ENCODE results near the gene EYS.

Gene EYS

DNA sequence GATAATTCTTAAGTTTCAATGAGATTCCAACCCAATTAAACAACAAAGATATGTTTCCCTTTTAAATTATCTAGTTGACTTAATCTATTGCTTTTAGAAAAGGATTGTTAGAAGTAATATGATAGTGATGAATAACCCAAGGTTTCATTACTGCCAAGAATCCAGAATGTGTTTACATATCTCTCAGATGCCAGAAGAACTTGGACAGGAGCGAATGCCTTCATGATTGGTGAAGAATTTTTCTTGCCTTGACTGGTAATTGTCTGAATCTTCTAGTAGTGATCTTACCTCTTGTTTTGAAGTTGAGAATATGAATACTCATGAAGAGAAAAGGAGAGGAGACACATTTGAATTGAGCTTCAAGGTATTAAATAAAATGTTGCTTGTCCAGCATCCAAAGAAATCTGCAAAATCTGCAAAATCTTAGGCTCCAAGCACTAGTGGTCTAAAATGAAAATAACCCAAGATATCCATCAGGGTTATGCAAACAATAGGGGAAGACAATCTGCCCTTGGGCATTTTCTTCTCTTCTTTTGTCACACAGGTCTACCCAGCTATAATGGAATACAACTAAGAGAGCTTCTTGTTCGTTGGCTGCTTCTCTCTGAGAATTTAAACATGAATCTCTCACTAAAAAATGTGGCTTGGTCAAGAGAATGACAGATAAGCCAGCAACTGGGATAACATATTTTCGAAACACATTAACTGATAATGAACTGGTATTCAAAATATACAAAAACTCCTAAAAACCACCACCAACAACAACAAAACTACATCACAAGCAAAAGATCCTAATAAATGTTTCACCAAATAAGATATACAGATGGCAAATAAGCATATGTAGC is 928.9 kb downstream of the EYS start:
- Histone ChIP-seq H3K79me2 (ENCODE audit: control insufficient read depth, insufficient read depth, low read length, unreplicated experiment) (no peaks in the 10 kb centered on the region), H2AFZ (ENCODE audit: low read length, unreplicated experiment) (no peak overlapping the region), H3K4me1 (ENCODE audit: control insufficient read depth, insufficient read depth, low read length, unreplicated experiment) (no peaks in the 10 kb centered on the region), H3K36me3 (ENCODE audit: insufficient read depth, low read length) (no peaks in the 10 kb centered on the region), H3K27ac (ENCODE audit: low read depth, low read length) (no peak overlapping the region), H3K27me3 (ENCODE audit: insufficient read depth, low read length) (0 out of 2 replicates have a peak, but pooled peaks cover 4% of the 10 kb centered on the region), H3K4me3 (ENCODE audit: low read depth, low read length) (no peak overlapping the region)

DNA sequence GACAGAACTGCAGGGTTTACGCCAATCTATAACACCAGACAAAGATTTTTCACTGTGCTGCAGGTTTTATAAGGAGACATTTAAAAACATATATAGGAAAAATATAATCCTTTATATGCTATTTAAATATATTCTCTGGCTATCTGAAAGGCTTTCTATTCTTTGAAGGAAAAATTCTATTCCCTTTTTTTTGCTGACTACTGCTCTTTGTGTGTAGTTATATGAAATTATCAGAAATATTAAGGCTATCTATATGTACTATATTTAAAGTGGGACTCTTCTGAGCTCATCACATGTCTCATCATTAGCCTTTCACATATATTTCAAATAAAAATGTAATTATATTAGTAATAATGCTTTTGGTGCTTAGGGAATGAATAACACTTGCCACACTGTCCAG is 930.7 kb downstream of the EYS start:
- Histone ChIP-seq H3K79me2 (ENCODE audit: control insufficient read depth, insufficient read depth, low read length, unreplicated experiment) (no peaks in the 10 kb centered on the region), H3K4me1 (ENCODE audit: control insufficient read depth, insufficient read depth, low read length, unreplicated experiment) (no peaks in the 10 kb centered on the region), H3K27ac (ENCODE audit: low read depth, low read length) (no peak overlapping the region), H3K4me3 (ENCODE audit: low read depth, low read length) (no peak overlapping the region), H3K36me3 (ENCODE audit: insufficient read depth, low read length) (no peaks in the 10 kb centered on the region), H3K27me3 (ENCODE audit: insufficient read depth, low read length) (0 out of 2 replicates have a peak, but pooled peaks cover 4% of the 10 kb centered on the region), H2AFZ (ENCODE audit: low read length, unreplicated experiment) (no peak overlapping the region)

DNA sequence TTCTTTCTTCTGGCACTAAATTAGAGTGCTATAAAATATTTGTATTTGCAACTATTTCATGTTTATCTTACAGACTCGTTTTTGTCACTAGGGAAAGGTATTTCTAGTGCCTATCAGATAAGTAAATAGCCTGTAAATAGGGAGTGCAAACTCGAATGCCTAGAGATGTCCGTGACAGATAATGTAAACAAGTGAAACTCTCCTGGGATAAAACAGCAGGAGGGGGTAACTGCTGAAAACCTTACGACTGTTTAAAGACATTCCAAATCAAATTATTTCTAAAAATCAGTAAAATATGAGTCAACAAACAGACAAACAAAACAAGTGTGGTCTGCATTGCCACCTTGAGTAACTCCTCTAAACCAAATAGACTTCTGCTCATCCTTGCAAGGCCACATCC is 932.1 kb downstream of the EYS start:
- Histone ChIP-seq H3K36me3 (ENCODE audit: insufficient read depth, low read length) (no peaks in the 10 kb centered on the region), H3K4me3 (ENCODE audit: low read depth, low read length) (no peak overlapping the region), H2AFZ (ENCODE audit: low read length, unreplicated experiment) (no peak overlapping the region), H3K27me3 (ENCODE audit: insufficient read depth, low read length) (0 out of 2 replicates have a peak, but pooled peaks cover 4% of the 10 kb centered on the region), H3K4me1 (ENCODE audit: control insufficient read depth, insufficient read depth, low read length, unreplicated experiment) (no peaks in the 10 kb centered on the region), H3K27ac (ENCODE audit: low read depth, low read length) (no peak overlapping the region), H3K79me2 (ENCODE audit: control insufficient read depth, insufficient read depth, low read length, unreplicated experiment) (no peaks in the 10 kb centered on the region)

DNA sequence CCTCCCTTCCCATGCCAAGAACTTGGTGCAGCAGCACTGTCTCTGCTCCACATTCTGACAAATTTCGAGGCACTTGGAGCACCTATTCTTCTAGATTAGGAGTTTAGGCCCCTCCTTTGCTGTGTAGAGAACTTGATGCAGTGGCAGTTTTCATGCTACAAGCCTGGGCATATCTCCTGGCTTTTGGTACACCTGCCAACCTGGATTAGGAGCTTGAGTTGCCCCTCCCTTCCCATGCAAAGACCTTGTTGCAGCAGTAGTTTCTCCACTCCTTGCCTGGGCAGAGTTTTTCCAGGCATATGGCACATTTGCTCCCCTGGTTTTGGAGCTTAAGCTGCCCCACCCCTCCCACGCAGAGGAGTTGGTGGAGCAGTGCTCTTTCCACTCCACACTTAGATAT is 956.1 kb downstream of the EYS start:
- Histone ChIP-seq H2AFZ (ENCODE audit: low read length, unreplicated experiment) (no peak overlapping the region), H3K36me3 (ENCODE audit: insufficient read depth, low read length) (no peaks in the 10 kb centered on the region), H3K27me3 (ENCODE audit: insufficient read depth, low read length) (no peaks in the 10 kb centered on the region), H3K4me1 (ENCODE audit: control insufficient read depth, insufficient read depth, low read length, unreplicated experiment) (no peaks in the 10 kb centered on the region), H3K27ac (ENCODE audit: low read depth, low read length) (no peak overlapping the region), H3K79me2 (ENCODE audit: control insufficient read depth, insufficient read depth, low read length, unreplicated experiment) (no peaks in the 10 kb centered on the region), H3K4me3 (ENCODE audit: low read depth, low read length) (no peak overlapping the region)

DNA sequence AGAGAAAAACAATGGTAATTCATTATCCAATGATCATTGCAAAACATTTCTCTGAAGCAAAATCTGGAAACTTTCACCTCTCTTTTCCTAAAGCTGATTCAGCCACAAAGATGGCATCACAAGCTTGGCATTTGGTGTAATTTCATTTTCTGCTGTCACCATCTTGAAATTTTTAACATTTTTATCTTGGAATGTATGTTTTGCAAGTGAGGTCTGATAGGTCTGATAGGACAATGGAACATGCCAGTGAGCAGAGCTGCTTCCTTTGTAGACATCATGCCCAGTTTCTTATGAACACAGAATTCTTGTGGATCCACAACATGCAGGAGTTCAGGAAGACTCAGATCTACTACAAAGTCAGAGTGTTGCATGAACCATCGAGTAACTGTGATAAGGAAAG is 969.6 kb downstream of the EYS start:
- Histone ChIP-seq H3K79me2 (ENCODE audit: control insufficient read depth, insufficient read depth, low read length, unreplicated experiment) (no peaks in the 10 kb centered on the region), H3K4me1 (ENCODE audit: control insufficient read depth, insufficient read depth, low read length, unreplicated experiment) (no peaks in the 10 kb centered on the region), H3K27me3 (ENCODE audit: insufficient read depth, low read length) (no peaks in the 10 kb centered on the region), H3K36me3 (ENCODE audit: insufficient read depth, low read length) (no peaks in the 10 kb centered on the region), H2AFZ (ENCODE audit: low read length, unreplicated experiment) (no peak overlapping the region), H3K27ac (ENCODE audit: low read depth, low read length) (no peak overlapping the region), H3K4me3 (ENCODE audit: low read depth, low read length) (no peak overlapping the region)

DNA sequence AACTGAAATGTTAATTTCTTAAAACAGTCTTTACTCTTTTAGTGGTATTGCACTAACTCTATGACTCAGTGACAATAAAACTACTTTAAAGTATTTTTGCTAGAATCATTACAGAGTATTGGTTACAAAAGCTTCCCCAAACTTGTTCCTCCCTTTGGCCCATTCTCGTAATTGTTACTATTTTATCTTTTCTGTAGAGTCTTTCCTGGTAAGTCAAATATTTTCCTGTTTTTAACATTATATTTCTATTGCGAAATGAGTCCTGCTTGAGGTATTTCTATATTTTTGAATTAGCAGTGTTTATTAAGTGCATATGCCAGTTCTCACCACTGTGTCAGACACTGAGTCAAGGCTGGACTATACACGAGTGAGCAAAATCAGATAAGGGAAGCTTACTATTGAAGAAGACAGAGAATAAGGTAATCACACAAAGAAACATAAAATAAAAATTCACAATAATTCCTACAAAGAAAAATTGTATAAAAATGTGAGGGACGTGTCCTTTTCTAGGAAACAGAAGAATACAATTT is 970.5 kb downstream of the EYS start:
- no peak overlapping the region for H2AFZ ChIP-seq (ENCODE audit: low read length, unreplicated experiment)
- no peaks in the 10 kb centered on the region for H3K79me2 ChIP-seq (ENCODE audit: control insufficient read depth, insufficient read depth, low read length, unreplicated experiment)
- no peaks in the 10 kb centered on the region for H3K36me3 ChIP-seq (ENCODE audit: insufficient read depth, low read length)
- no peak overlapping the region for H3K27ac ChIP-seq (ENCODE audit: low read depth, low read length)
- H3K4me3 ChIP-seq (ENCODE audit: low read depth, low read length) = no peak overlapping the region
- no peaks in the 10 kb centered on the region for H3K4me1 ChIP-seq (ENCODE audit: control insufficient read depth, insufficient read depth, low read length, unreplicated experiment)
- H3K27me3 ChIP-seq (ENCODE audit: insufficient read depth, low read length) = no peaks in the 10 kb centered on the region

DNA sequence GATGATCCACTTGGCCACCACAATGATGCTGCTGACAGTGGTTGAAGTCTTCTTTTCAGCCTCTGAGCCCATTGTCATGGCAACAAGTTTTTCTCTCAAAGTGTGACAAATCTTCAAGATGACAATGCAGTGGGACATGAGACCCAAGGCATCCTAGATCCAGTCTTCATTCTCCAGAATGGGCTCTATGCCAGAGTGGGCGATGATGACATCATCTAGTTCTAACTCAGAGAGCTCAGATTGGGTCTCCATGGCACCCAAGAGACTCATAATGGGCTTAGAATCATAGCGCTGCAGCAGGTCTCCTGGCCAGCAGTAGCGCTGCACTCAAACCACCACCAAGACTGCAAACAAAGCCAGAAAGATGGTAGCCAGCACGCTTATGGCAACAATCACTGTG is 973.6 kb downstream of the EYS start:
- no peak overlapping the region for H3K27ac ChIP-seq (ENCODE audit: low read depth, low read length)

DNA sequence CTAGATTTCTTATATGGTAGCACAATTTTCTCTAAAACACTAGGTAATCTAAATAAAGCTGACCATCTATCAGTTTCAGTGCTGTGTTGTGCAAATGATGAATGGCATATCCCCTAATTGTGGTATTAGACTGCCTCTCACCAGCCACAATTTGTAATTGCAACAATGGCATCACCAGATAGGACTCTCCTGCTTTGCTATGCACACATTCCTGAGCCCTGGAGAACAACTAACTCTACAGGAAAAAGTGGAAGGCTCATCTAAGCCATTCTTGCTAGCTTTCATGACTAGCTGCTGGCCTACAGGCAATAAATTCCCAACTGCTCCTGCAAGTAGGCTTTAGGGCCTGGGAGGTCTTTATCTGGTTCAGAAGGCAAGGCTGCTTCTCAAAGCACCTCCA is 974.1 kb downstream of the EYS start:
- no peak overlapping the region for H2AFZ ChIP-seq (ENCODE audit: low read length, unreplicated experiment)
- H3K36me3 ChIP-seq (ENCODE audit: insufficient read depth, low read length) = no peaks in the 10 kb centered on the region
- H3K27me3 ChIP-seq (ENCODE audit: insufficient read depth, low read length) = no peaks in the 10 kb centered on the region

More for the DNA sequence above, 973.6 kb downstream of the EYS start:
- no peaks in the 10 kb centered on the region for H3K79me2 ChIP-seq (ENCODE audit: control insufficient read depth, insufficient read depth, low read length, unreplicated experiment)
- H2AFZ ChIP-seq (ENCODE audit: low read length, unreplicated experiment) = no peak overlapping the region
- H3K36me3 ChIP-seq (ENCODE audit: insufficient read depth, low read length) = no peaks in the 10 kb centered on the region
- no peak overlapping the region for H3K4me3 ChIP-seq (ENCODE audit: low read depth, low read length)
- H3K4me1 ChIP-seq (ENCODE audit: control insufficient read depth, insufficient read depth, low read length, unreplicated experiment) = no peaks in the 10 kb centered on the region
- H3K27me3 ChIP-seq (ENCODE audit: insufficient read depth, low read length) = no peaks in the 10 kb centered on the region

DNA sequence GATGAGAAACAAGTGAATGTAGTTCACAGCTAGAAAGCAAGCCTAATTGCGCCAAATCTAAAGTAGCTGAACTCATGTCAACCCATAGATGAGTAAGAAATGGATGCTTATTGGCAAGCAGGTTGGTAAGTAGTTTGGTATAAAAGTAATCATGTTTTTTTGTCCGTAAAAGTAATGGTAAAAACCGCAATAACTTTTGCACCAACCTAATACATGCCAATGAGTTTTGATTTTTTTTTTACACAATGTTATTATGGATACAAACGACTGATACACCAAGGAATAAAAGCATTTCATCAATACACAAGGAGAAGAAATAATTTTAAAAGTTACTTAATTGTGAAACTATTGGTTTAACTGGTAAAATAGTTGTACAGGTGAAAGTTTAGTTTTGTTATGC is 977.5 kb downstream of the EYS start:
- H3K79me2 ChIP-seq (ENCODE audit: control insufficient read depth, insufficient read depth, low read length, unreplicated experiment) = no peaks in the 10 kb centered on the region
- no peaks in the 10 kb centered on the region for H3K36me3 ChIP-seq (ENCODE audit: insufficient read depth, low read length)
- no peaks in the 10 kb centered on the region for H3K27me3 ChIP-seq (ENCODE audit: insufficient read depth, low read length)
- no peak overlapping the region for H3K27ac ChIP-seq (ENCODE audit: low read depth, low read length)
- no peaks in the 10 kb centered on the region for H3K4me1 ChIP-seq (ENCODE audit: control insufficient read depth, insufficient read depth, low read length, unreplicated experiment)
- H3K4me3 ChIP-seq (ENCODE audit: low read depth, low read length) = no peak overlapping the region
- no peak overlapping the region for H2AFZ ChIP-seq (ENCODE audit: low read length, unreplicated experiment)

More for the DNA sequence above, 974.1 kb downstream of the EYS start:
- H3K79me2 ChIP-seq (ENCODE audit: control insufficient read depth, insufficient read depth, low read length, unreplicated experiment) = no peaks in the 10 kb centered on the region
- no peak overlapping the region for H3K27ac ChIP-seq (ENCODE audit: low read depth, low read length)
- H3K4me3 ChIP-seq (ENCODE audit: low read depth, low read length) = no peak overlapping the region
- no peaks in the 10 kb centered on the region for H3K4me1 ChIP-seq (ENCODE audit: control insufficient read depth, insufficient read depth, low read length, unreplicated experiment)

DNA sequence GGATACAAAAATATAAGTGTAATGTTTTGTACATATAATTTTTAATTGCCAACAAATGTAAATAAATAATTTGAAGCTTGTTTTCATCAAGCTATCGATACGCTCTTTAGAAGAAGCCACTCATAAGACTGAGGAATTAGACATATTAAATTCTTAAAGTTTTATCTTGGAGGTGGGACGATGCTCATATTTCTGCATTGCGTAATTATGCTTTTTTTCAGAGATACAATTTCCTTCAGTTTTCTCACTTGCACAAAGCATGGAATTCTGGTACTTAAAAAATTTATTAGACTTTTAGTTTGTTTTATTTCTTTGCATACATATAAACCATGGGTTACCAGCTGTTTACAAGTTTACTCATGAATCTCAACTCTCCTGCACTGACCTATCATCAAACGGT is 980.0 kb downstream of the EYS start:
- no peaks in the 10 kb centered on the region for H3K36me3 ChIP-seq (ENCODE audit: insufficient read depth, low read length)
- no peaks in the 10 kb centered on the region for H3K79me2 ChIP-seq (ENCODE audit: control insufficient read depth, insufficient read depth, low read length, unreplicated experiment)
- H3K27me3 ChIP-seq (ENCODE audit: insufficient read depth, low read length) = no peaks in the 10 kb centered on the region; the same call in 1 of the 2 replicates
- no peak overlapping the region for H3K4me3 ChIP-seq (ENCODE audit: low read depth, low read length)
- H3K4me1 ChIP-seq (ENCODE audit: control insufficient read depth, insufficient read depth, low read length, unreplicated experiment) = no peaks in the 10 kb centered on the region
- no peak overlapping the region for H3K27ac ChIP-seq (ENCODE audit: low read depth, low read length)
- H2AFZ ChIP-seq (ENCODE audit: low read length, unreplicated experiment) = no peak overlapping the region

DNA sequence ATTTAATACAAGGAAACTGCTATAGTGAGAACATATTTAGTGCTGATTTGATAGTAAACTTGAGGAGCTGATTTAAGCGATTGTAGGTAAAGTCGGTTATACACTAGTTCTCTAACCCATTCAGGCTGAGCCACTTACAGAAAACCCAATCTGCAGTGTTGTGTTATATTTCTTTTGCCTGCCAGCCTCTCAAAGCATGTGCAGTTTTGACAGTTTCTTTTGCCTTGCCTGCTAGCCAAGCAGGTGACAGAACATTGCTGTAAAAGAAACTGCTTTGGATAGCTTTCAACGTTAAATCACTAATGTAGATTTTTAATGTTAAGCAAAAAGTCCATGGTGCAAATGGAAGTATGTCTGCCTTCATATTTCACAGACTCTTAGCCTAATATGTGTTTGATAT is 982.9 kb downstream of the EYS start:
- Histone ChIP-seq H3K27ac (ENCODE audit: low read depth, low read length) (no peak overlapping the region), H2AFZ (ENCODE audit: low read length, unreplicated experiment) (no peak overlapping the region), H3K4me3 (ENCODE audit: low read depth, low read length) (no peak overlapping the region), H3K79me2 (ENCODE audit: control insufficient read depth, insufficient read depth, low read length, unreplicated experiment) (no peaks in the 10 kb centered on the region), H3K27me3 (ENCODE audit: insufficient read depth, low read length) (no peaks in the 10 kb centered on the region; the same call in 1 of the 2 replicates), H3K4me1 (ENCODE audit: control insufficient read depth, insufficient read depth, low read length, unreplicated experiment) (no peaks in the 10 kb centered on the region), H3K36me3 (ENCODE audit: insufficient read depth, low read length) (no peaks in the 10 kb centered on the region)
